H1 (cell line): ENCODE data around the gene KIF26B. TPM values are rescaled to one million over a fixed set of nuclear protein-coding genes. Genes with fewer than 3 reads are reported as not detected.

Experiments used
- CTCF ChIA-PET: fragments of 300-600 bp; sonication (Branson Sonifier 250); formaldehyde crosslinking; loops from one replicate; lab custom pipeline; 2021; ENCODE audit not compliant: partially characterized antibody; lab: Charles Lee
- POLR2A ChIA-PET: fragments of 300-600 bp; sonication (Branson Sonifier 250); formaldehyde crosslinking; loops from one replicate; lab custom pipeline; 2021; ENCODE audit warnings: inconsistent platforms; ENCODE audit not compliant: partially characterized antibody; lab: Charles Lee
- DNase-seq, 2 experiments: peaks; one replicate each; pipeline versions ENCODE4 v3.0.0 to v3.0.0-alpha.2; 2010 to 2022; ENCODE audit warnings: low spot score in 2 of 2, low read depth in 1 of 2, mixed read lengths in 1 of 2
- FAIRE-seq: peaks from 2 replicates; lab custom pipeline; 2011; peaks lifted over from hg19 to GRCh38; lab: Jason Lieb, UNC
- H2AFZ ChIP-seq: 2 replicates; pipeline ENCODE4 v1.8.1; 2012; ENCODE audit warnings: low read length, inconsistent platforms
- H2AK5ac ChIP-seq: 2 replicates; pipeline ENCODE4 v1.6.1; 2013; ENCODE audit warnings: low read depth, low read length
- H2BK120ac ChIP-seq: replicated peaks from 2 replicates; pipeline ENCODE3; 2013; ENCODE audit warnings: low read depth, low read length, inconsistent platforms
- H2BK12ac ChIP-seq: 2 replicates; pipeline ENCODE4 v1.6.1; 2013; ENCODE audit warnings: low read depth, low read length
- H2BK15ac ChIP-seq: 2 replicates; pipeline ENCODE4 v1.6.1; 2013; ENCODE audit warnings: low read length
- H2BK20ac ChIP-seq: 2 replicates; pipeline ENCODE4 v1.6.1; 2013; ENCODE audit warnings: low read length
- H2BK5ac ChIP-seq: 2 replicates; pipeline ENCODE4 v1.6.1; 2013; ENCODE audit warnings: low read depth, low read length
- H3K14ac ChIP-seq: 2 replicates; pipeline ENCODE4 v1.6.1; 2013; ENCODE audit warnings: inconsistent platforms; ENCODE audit not compliant: insufficient read length
- H3K18ac ChIP-seq: 2 replicates; pipeline ENCODE4 v1.6.1; 2013; ENCODE audit warnings: low read length; ENCODE audit errors: extremely low read depth
- H3K23ac ChIP-seq: 2 replicates; pipeline ENCODE4 v1.6.1; 2013; ENCODE audit warnings: inconsistent platforms; ENCODE audit not compliant: insufficient read length
- H3K23me2 ChIP-seq: 2 replicates; pipeline ENCODE4 v1.6.1; 2013; ENCODE audit warnings: low read depth, low read length
- H3K27ac ChIP-seq: 2 replicates; pipeline ENCODE4 v1.6.1; 2011; ENCODE audit warnings: low read depth, low read length, inconsistent platforms
- H3K27me3 ChIP-seq, 4 experiments: replicated peaks in 1 of 4; 1 replicate in 1 of 4; 2 replicates in 3 of 4; pipeline versions ENCODE4 v1.6.1 to v1.8.1; 2011 to 2013; ENCODE audit warnings: low read length in 3 of 4, mild to moderate bottlenecking in 3 of 4, inconsistent platforms in 2 of 4, mixed read lengths in 2 of 4, moderate library complexity in 1 of 4; ENCODE audit not compliant: control insufficient read depth in 3 of 4, insufficient read depth in 3 of 4; ENCODE audit errors: extremely low read depth in 1 of 4
- H3K36me3 ChIP-seq, 4 experiments: 2 replicates each; pipeline versions ENCODE4 v1.6.1 to v1.8.1; 2011 to 2013; ENCODE audit warnings: mild to moderate bottlenecking in 4 of 4, low read length in 3 of 4, moderate library complexity in 2 of 4, control low read depth in 1 of 4, inconsistent platforms in 1 of 4; ENCODE audit not compliant: insufficient read depth in 4 of 4, control insufficient read depth in 2 of 4
- H3K4ac ChIP-seq: replicated peaks from 2 replicates; pipeline ENCODE3; 2013; ENCODE audit warnings: low read length, low read depth, mixed read lengths, inconsistent platforms; ENCODE audit not compliant: insufficient read length
- H3K4me1 ChIP-seq, 4 experiments: replicated peaks in 1 of 4; 1 replicate in 1 of 4; 2 replicates in 3 of 4; pipeline versions ENCODE4 v1.6.1 to v1.8.1; 2011 to 2013; ENCODE audit warnings: low read length in 3 of 4, inconsistent platforms in 2 of 4, mixed read lengths in 1 of 4; ENCODE audit not compliant: insufficient read depth in 4 of 4, control insufficient read depth in 3 of 4
- H3K4me2 ChIP-seq, 2 experiments: 2 replicates each; pipeline versions ENCODE4 v1.6.1 to v1.8.1; 2011 to 2013; ENCODE audit warnings: low read depth in 2 of 2, low read length in 2 of 2, control low read depth in 1 of 2, inconsistent platforms in 1 of 2, mild to moderate bottlenecking in 1 of 2; ENCODE audit not compliant: insufficient read depth in 1 of 2
- H3K4me3 ChIP-seq, 4 experiments: fragments of 200-600, 300-600 bp in 1 of 4; sonication (generic), shearing (Covaris generic), sonication (Bioruptor Twin) in 1 of 4; 2 replicates each; pipeline versions ENCODE4 v1.5.1 to v1.8.1; 2011 to 2016; ENCODE audit warnings: low read length in 4 of 4, low read depth in 3 of 4, control low read depth in 2 of 4, inconsistent platforms in 2 of 4, mild to moderate bottlenecking in 2 of 4, mixed read lengths in 1 of 4, moderate library complexity in 1 of 4; ENCODE audit not compliant: insufficient read depth in 2 of 4; ENCODE audit errors: extremely low read depth in 1 of 4
- H3K56ac ChIP-seq: replicated peaks from 2 replicates; pipeline ENCODE3; 2013; ENCODE audit warnings: low read depth, mild to moderate bottlenecking, mixed read lengths, low read length, inconsistent platforms; ENCODE audit not compliant: insufficient read length
- H3K79me1 ChIP-seq: 2 replicates; pipeline ENCODE4 v1.6.1; 2013; ENCODE audit warnings: low read depth, low read length, control low read depth
- H3K79me2 ChIP-seq, 2 experiments: 2 replicates each; pipeline versions ENCODE4 v1.6.1 to v1.8.1; 2012 to 2013; ENCODE audit warnings: low read length in 2 of 2, mild to moderate bottlenecking in 2 of 2, inconsistent platforms in 1 of 2; ENCODE audit not compliant: insufficient read depth in 2 of 2, control insufficient read depth in 1 of 2
- H3K9ac ChIP-seq, 4 experiments: replicated peaks in 1 of 4; 1 replicate in 1 of 4; 2 replicates in 3 of 4; pipeline versions ENCODE4 v1.6.1 to v1.8.1; 2011 to 2013; ENCODE audit warnings: low read depth in 3 of 4, low read length in 3 of 4, control low read depth in 2 of 4, mild to moderate bottlenecking in 2 of 4, moderate library complexity in 2 of 4, inconsistent platforms in 1 of 4; ENCODE audit errors: extremely low read depth in 1 of 4
- H3K9me3 ChIP-seq, 2 experiments: 2 replicates each; pipeline versions ENCODE4 v1.6.1 to v1.8.1; 2012 to 2013; ENCODE audit warnings: mild to moderate bottlenecking in 2 of 2, moderate library complexity in 2 of 2, control low read depth in 1 of 2, inconsistent platforms in 1 of 2, low read depth in 1 of 2, low read length in 1 of 2, mixed read lengths in 1 of 2; ENCODE audit not compliant: insufficient read depth in 2 of 2
- H4K20me1 ChIP-seq, 2 experiments: replicated peaks in 1 of 2; 2 replicates each; pipeline versions ENCODE3 to v1.8.1; 2011 to 2013; ENCODE audit warnings: inconsistent platforms in 2 of 2, low read length in 2 of 2, mild to moderate bottlenecking in 1 of 2; ENCODE audit not compliant: insufficient read depth in 2 of 2, control insufficient read depth in 1 of 2
- H4K5ac ChIP-seq: 2 replicates; pipeline ENCODE4 v1.6.1; 2013; ENCODE audit warnings: low read length, low read depth, mixed read lengths, inconsistent platforms; ENCODE audit not compliant: insufficient read length
- H4K8ac ChIP-seq: 2 replicates; pipeline ENCODE4 v1.8.0; 2013; ENCODE audit warnings: mild to moderate bottlenecking, moderate library complexity, low read length, inconsistent platforms; ENCODE audit not compliant: insufficient read depth; ENCODE audit errors: extremely low read depth
- H4K91ac ChIP-seq: replicated peaks from 2 replicates; pipeline ENCODE3; 2013; ENCODE audit warnings: low read length, mixed read lengths, inconsistent platforms; ENCODE audit not compliant: insufficient read length
- BCL11A ChIP-seq, 2 experiments: IDR thresholded peaks; one replicate each; pipeline ENCODE4 v1.6.1; 2011; ENCODE audit warnings: low read depth in 2 of 2, low read length in 2 of 2, mild to moderate bottlenecking in 2 of 2
- CHD1 ChIP-seq: IDR thresholded peaks from 2 replicates; pipeline ENCODE4 v1.6.1; 2012; ENCODE audit warnings: low read depth, low read length, improper control_type of control experiment
- CREB1 ChIP-seq: IDR thresholded peaks from 2 replicates; pipeline ENCODE4 v1.6.1; 2012; ENCODE audit warnings: inconsistent platforms
- CTBP2 ChIP-seq: IDR thresholded peaks from 2 replicates; pipeline ENCODE4 v1.7.0; 2011; ENCODE audit warnings: borderline replicate concordance, mild to moderate bottlenecking, moderate library complexity, mixed read lengths, low read length; ENCODE audit not compliant: insufficient read depth, insufficient read length
- JUN ChIP-seq: IDR thresholded peaks from 2 replicates; pipeline ENCODE4 v1.6.1; 2011; ENCODE audit warnings: low read depth, mild to moderate bottlenecking, improper control_type of control experiment, low read length
- KDM1A ChIP-seq: fragments of 200-600, 300-600 bp; sonication (generic); IDR thresholded peaks from 2 replicates; pipeline ENCODE4 v1.7.1; 2016; ENCODE audit warnings: mild to moderate bottlenecking, low read length, borderline replicate concordance
- KDM5A ChIP-seq: fragments of 200-600 bp; IDR thresholded peaks from 2 replicates; pipeline ENCODE4 v1.7.1; 2012; ENCODE audit warnings: mild to moderate bottlenecking, low read length, inconsistent platforms, mixed read lengths
- NRF1 ChIP-seq: IDR thresholded peaks from 2 replicates; pipeline ENCODE4 v1.6.1; 2011; ENCODE audit warnings: mild to moderate bottlenecking, low read depth, low read length, improper control_type of control experiment
- SAP30 ChIP-seq: fragments of 300-600 bp; sonication (generic); IDR thresholded peaks from 2 replicates; pipeline ENCODE4 v1.7.1; 2012; ENCODE audit warnings: low read length, moderate library complexity, mild to moderate bottlenecking, inconsistent platforms; ENCODE audit not compliant: insufficient read depth, insufficient replicate concordance
- SIX5 ChIP-seq: IDR thresholded peaks from 2 replicates; pipeline ENCODE4 v1.6.1; 2011; ENCODE audit warnings: mild to moderate bottlenecking, low read depth, low read length
- SP2 ChIP-seq: IDR thresholded peaks from 2 replicates; pipeline ENCODE4 v1.6.1; 2012; ENCODE audit warnings: mild to moderate bottlenecking, low read length, inconsistent platforms
- SUZ12 ChIP-seq: fragments of 200-600 bp; sonication (generic); IDR thresholded peaks from 2 replicates; pipeline ENCODE4 v1.6.1; 2012; ENCODE audit warnings: mild to moderate bottlenecking, inconsistent platforms, low read length, moderate library complexity, mixed read lengths
- WGBS, 2 experiments: shearing (Covaris generic) in 1 of 2; methylation state at CpG; one replicate each; pipeline versions ENCODE4 v1.1.6 to v1.1.7; 2013 to 2015; ENCODE audit warnings: low lambda C conversion rate in 2 of 2, mixed read lengths in 2 of 2, inconsistent platforms in 1 of 2, low coverage in 1 of 2, missing lambda C conversion rate in 1 of 2; ENCODE audit not compliant: insufficient replicate concordance in 2 of 2, insufficient coverage in 1 of 2, insufficient read length in 1 of 2; ENCODE audit errors: extremely low coverage in 1 of 2, missing lambda C conversion rate in 1 of 2; 5-methylcytosine and 5-hydroxymethylcytosine counted together
- polyA plus RNA-seq, 7 experiments: library from polyadenylated mRNA; depleted of rRNA in 3 of 7; stranded (reverse) in 5 of 7; unstranded in 2 of 7; fragments of >200 nt in 5 of 7; fragments of 200-250 nt in 2 of 7; gene quantifications; 1 replicate in 5 of 7; 2 replicates in 1 of 7; 4 replicates in 1 of 7; pipeline versions ENCODE4 v1.2.1 to v1.2.3, GENCODE V29; 2011 to 2013; ENCODE audit warnings: missing spikeins in 2 of 7, mixed read lengths in 2 of 7
- total RNA-seq: library from RNA; stranded (reverse); fragmentation: NEBNext Ultra II Directional; extraction: Animal tissue kit (Norgen Biotek cat#: 25700); gene quantifications from 2 replicates; pipeline ENCODE4 v1.2.1, GENCODE V29; 2021
- TF ChIP-seq, protein P1 (sequence below): IDR thresholded peaks from 2 replicates; pipeline ENCODE4 v1.6.1; 2011; ENCODE audit warnings: low read length, improper control_type of control experiment

Gene KIF26B
- total and polyA plus RNA-seq, 2 of the 8 experiments (the other 6 are each of a cell fraction or from before 2014, with no cell fraction given) = 0.06 to 0.28 TPM

DNA sequence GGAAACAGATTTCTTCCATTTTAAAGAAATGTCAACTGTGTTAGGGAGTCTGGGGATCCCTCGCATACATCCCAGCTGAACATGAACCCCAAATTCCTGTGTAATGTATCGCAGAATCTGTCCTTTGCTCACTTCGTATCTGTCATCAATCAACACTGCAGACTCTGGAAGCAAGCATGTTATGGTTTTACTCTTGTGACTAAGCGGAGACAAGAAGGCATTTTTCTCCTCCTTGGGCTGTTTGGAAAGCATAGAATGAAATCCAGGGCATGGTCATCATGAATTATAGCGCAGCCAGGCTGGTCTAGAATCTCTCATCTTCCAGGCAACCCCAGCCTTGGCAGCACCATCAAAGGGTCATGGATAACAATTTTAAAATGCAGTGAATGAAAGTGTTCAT, 290.2 kb downstream of the KIF26B start:
- H4K20me1 ChIP-seq = no peaks in the 10 kb centered on the region
- no peak overlapping the region for H3K9ac ChIP-seq
- no peak overlapping the region for H2BK20ac ChIP-seq
- no peak overlapping the region for H3K4ac ChIP-seq
- no peak overlapping the region for H2AFZ ChIP-seq
- no peaks in the 10 kb centered on the region for H3K23me2 ChIP-seq
- WGBS, 2 experiments = 90% methylated on average over 5 of the region's 5 CpGs; no CpG with 5 or more reads in 1 of the 2 experiments
- ChIA-PET CTCF (no interaction called here), POLR2A (no interaction called here)
- no peak overlapping the region for H2AK5ac ChIP-seq
- peaks cover 2% of the 10 kb centered on the region in 4 experiments; a peak in 3 of 7 replicates for H3K4me1 ChIP-seq
- no peaks in the 10 kb centered on the region for H3K27me3 ChIP-seq
- no peak overlapping the region for H2BK5ac ChIP-seq
- no peaks in the 10 kb centered on the region for H3K79me2 ChIP-seq
- H2BK120ac ChIP-seq = no peak overlapping the region
- H3K14ac ChIP-seq = no peak overlapping the region
- DNase-seq = no peak
- no peak for FAIRE-seq
- no peak overlapping the region for H3K18ac ChIP-seq
- H3K36me3 ChIP-seq = no peaks in the 10 kb centered on the region
- no peak overlapping the region for H4K8ac ChIP-seq
- no peaks in the 10 kb centered on the region for H3K79me1 ChIP-seq
- no peak overlapping the region for H3K56ac ChIP-seq
- H2BK12ac ChIP-seq = no peak overlapping the region
- H3K9me3 ChIP-seq = no peaks in the 10 kb centered on the region
- H3K23ac ChIP-seq = no peak overlapping the region
- no peak overlapping the region for H3K4me2 ChIP-seq
- H2BK15ac ChIP-seq = no peak overlapping the region
- no peak overlapping the region for H4K91ac ChIP-seq
- H4K5ac ChIP-seq = no peak overlapping the region
- H3K4me3 ChIP-seq = no peak overlapping the region
- TF ChIP-seq NRF1 (no peak), SUZ12 (no peak), BCL11A (IDR thresholded peaks at IDR 0.05; ENCODE audit: low read depth in 2 of 2, low read length in 2 of 2) (no peak), SIX5 (no peak), CTBP2 (no peak), SP2 (no peak), KDM5A (no peak), CREB1 (no peak), SAP30 (no peak), JUN (no peak), CHD1 (no peak), KDM1A (no peak)
- TF ChIP-seq, protein P1, sequence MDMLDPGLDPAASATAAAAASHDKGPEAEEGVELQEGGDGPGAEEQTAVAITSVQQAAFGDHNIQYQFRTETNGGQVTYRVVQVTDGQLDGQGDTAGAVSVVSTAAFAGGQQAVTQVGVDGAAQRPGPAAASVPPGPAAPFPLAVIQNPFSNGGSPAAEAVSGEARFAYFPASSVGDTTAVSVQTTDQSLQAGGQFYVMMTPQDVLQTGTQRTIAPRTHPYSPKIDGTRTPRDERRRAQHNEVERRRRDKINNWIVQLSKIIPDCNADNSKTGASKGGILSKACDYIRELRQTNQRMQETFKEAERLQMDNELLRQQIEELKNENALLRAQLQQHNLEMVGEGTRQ = no peak
- TF ChIP-seq, all 59 proteins: peak for 0
- no peak overlapping the region for H3K27ac ChIP-seq
